ENCODE data around the gene KCNIP3.

GRCh38 chr2:95344215-95344583 is 47.1 kb downstream of the KCNIP3 start:
- no peak for TF ChIP-seq CTCF (IDR thresholded peaks at IDR 0.05)
- no peak for TF ChIP-seq EZH2 (IDR thresholded peaks at IDR 0.05)

Measured in neural progenitor cell (in vitro differentiated cells).